Esophagus squamous epithelium (tissue), 5 donors: Measurements from ENCODE around the gene HOXA11. TPM values are rescaled to one million over a fixed set of nuclear protein-coding genes. Genes with fewer than 3 reads are reported as not detected.
A peak's percentile ranks its signal among the peaks of the same experiment; 100 is the strongest.

ENCODE experiments used
- DNase-seq: peaks from one replicate; lab custom pipeline; 2025; lab: John Stamatoyannopoulos, UW
- H3K27ac ChIP-seq, 4 donors: fragments of 200-600 bp; sonication (generic); one replicate each; pipeline ENCODE4 v1.5.1; 2016 to 2019; ENCODE audit warnings: mild to moderate bottlenecking in 1 of 4
- H3K27me3 ChIP-seq, 4 donors: fragments of 200-600 bp; sonication (generic); 1 replicate in 3 of 4; 2 replicates in 1 of 4; pipeline versions ENCODE4 v1.5.1 to v1.6.0; 2017 to 2021; ENCODE audit warnings: antibody characterized with exemption in 1 of 4
- H3K36me3 ChIP-seq, 3 donors: fragments of 200-600 bp; sonication (generic); one replicate each; pipeline ENCODE4 v1.5.1; 2016 to 2019
- H3K4me1 ChIP-seq, 3 donors: fragments of 200-600 bp; sonication (generic); one replicate each; pipeline ENCODE4 v1.5.1; 2017 to 2019
- H3K4me3 ChIP-seq, 4 donors: fragments of 200-600 bp; sonication (generic); 1 replicate in 3 of 4; 2 replicates in 1 of 4; pipeline ENCODE4 v1.5.1; 2016 to 2019; ENCODE audit warnings: mild to moderate bottlenecking in 2 of 4, moderate library complexity in 1 of 4
- H3K9me3 ChIP-seq, 3 donors: fragments of 200-600 bp; sonication (generic); one replicate each; pipeline ENCODE4 v1.5.1; 2016 to 2019
- CTCF ChIP-seq, 6 experiments: fragments of 450-650 bp in 4 of 6; fragments of 200-600 bp in 2 of 6; sonication (generic) in 2 of 6; IDR thresholded peaks; one replicate each; pipeline ENCODE4 v1.5.1; 2016 to 2019; ENCODE audit warnings: antibody characterized with exemption in 6 of 6, mild to moderate bottlenecking in 4 of 6, moderate library complexity in 4 of 6
- POLR2A ChIP-seq, 4 donors: fragments of 450-650 bp; IDR thresholded peaks; one replicate each; pipeline ENCODE4 v1.6.1; 2017; ENCODE audit warnings: antibody characterized with exemption in 4 of 4, mild to moderate bottlenecking in 4 of 4, moderate library complexity in 3 of 4
- WGBS, 2 donors: methylation state at CpG; one replicate each; pipeline ENCODE4 v1.1.5; 2018; 5-methylcytosine and 5-hydroxymethylcytosine counted together
- intact Hi-C: fragments of 100-400 bp; cut with DNase I; formaldehyde crosslinking; loops from one replicate; pipeline ENCODE4 v1.15.0; 2022
- total RNA-seq, 4 donors: library from RNA; depleted of rRNA; stranded (reverse); fragments of >200 nt; gene quantifications; one replicate each; pipeline ENCODE4 v1.1.0, GENCODE V29; 2016
- donor health status: DM: yes; HTN: yes; CAD: no.

HOXA11 gene
- total RNA-seq, 4 donors from 2014 or later: not detected

- Histone ChIP-seq H3K4me3 (no peak overlapping the region), H3K9me3 (no peaks in the 10 kb centered on the region), H3K4me1 (peaks cover 28 to 69% (median 33%) of the 10 kb centered on the region in 3 donors), H3K27me3 (peaks cover 9 to 99% (median 61%) of the 10 kb centered on the region in 4 donors), H3K27ac (no peak overlapping the region), H3K36me3 (no peaks in the 10 kb centered on the region)
- no peak for DNase-seq
- intact Hi-C loops: no loop called here
- TF ChIP-seq CTCF (IDR thresholded peaks at IDR 0.05) (no peak), POLR2A (IDR thresholded peaks at IDR 0.05) (no peak)
- WGBS, 2 donors: 37 to 56% methylated on average over 24 to 27 of the region's 35 CpGs
Observed at GRCh38 chr7:27158436-27159265, 26.4 kb downstream of the HOXA11 start.

GRCh38 chr7:27157702-27158431 lies 27.2 kb downstream of the HOXA11 start:
- Histone ChIP-seq H3K4me1 (peaks cover 28 to 71% (median 33%) of the 10 kb centered on the region in 3 donors), H3K36me3 (no peaks in the 10 kb centered on the region), H3K27me3 (peaks cover 10 to 99% (median 64%) of the 10 kb centered on the region in 4 donors), H3K27ac (no peak overlapping the region), H3K4me3 (no peak overlapping the region), H3K9me3 (no peaks in the 10 kb centered on the region)
- intact Hi-C loops: no loop called here
- no peak for TF ChIP-seq CTCF (IDR thresholded peaks at IDR 0.05)
- TF ChIP-seq POLR2A (IDR thresholded peaks at IDR 0.05): no peak
- 35 to 39% methylated on average over 10 to 20 of the region's 30 CpGs for WGBS, 2 donors
- no peak for DNase-seq

GRCh38 chr7:27156916-27157701 lies 27.9 kb downstream of the HOXA11 start:
- intact Hi-C loops: no loop called here
- Histone ChIP-seq H3K27me3 (peaks cover 18 to 99% (median 68%) of the 10 kb centered on the region in 4 donors), H3K36me3 (no peaks in the 10 kb centered on the region), H3K4me1 (peaks cover 32 to 77% (median 33%) of the 10 kb centered on the region in 3 donors), H3K4me3 (peak overlapping the region; percentile 28 to 65 (median 44)), H3K27ac (peak overlapping the region in 2 of 4 donors; percentile 66 to 71), H3K9me3 (no peaks in the 10 kb centered on the region)
- TF ChIP-seq CTCF (IDR thresholded peaks at IDR 0.05) (no peak), POLR2A (IDR thresholded peaks at IDR 0.05) (no peak)
- 35 to 42% methylated on average over 17 to 19 of the region's 30 CpGs for WGBS, 2 donors
- no peak for DNase-seq

GRCh38 chr7:27156508-27156898 lies 28.5 kb downstream of the HOXA11 start, which contains the start of gene HOXA7:
HOXA7 (minus strand) TSS chr7:27156675; CDS start chr7:27156545, 130 bp downstream.
- Histone ChIP-seq H3K4me1 (peaks cover 35 to 77% (median 36%) of the 10 kb centered on the region in 3 donors), H3K9me3 (no peaks in the 10 kb centered on the region), H3K27me3 (peaks cover 19 to 99% (median 70%) of the 10 kb centered on the region in 4 donors), H3K4me3 (peak within 1 kb of the TSS; percentile 28 to 65 (median 44)), H3K27ac (peak within 1 kb of the TSS in 3 of 4 donors; percentile 6 to 71 (median 66)), H3K36me3 (no peaks in the 10 kb centered on the region)
- intact Hi-C loops: no loop called here
- DNase-seq: no peak
- WGBS, 2 donors: 0 to 2% methylated on average over 6 to 13 of the region's 33 CpGs
- TF ChIP-seq CTCF (IDR thresholded peaks at IDR 0.05) (no peak), POLR2A (IDR thresholded peaks at IDR 0.05) (no peak)
